Activated CD4-positive, alpha-beta T cell treated with anti-CD3 and anti-CD28 coated beads, Interleukin-2, amount 50 U/mL, for 48 hours (primary cell): Measurements from ENCODE around the gene PCDH1.

Source experiments
- DNase-seq, 2 experiments: peaks; one replicate each; pipeline ENCODE4 v3.0.0-alpha.2; 2020

The PCDH1 gene

DNA sequence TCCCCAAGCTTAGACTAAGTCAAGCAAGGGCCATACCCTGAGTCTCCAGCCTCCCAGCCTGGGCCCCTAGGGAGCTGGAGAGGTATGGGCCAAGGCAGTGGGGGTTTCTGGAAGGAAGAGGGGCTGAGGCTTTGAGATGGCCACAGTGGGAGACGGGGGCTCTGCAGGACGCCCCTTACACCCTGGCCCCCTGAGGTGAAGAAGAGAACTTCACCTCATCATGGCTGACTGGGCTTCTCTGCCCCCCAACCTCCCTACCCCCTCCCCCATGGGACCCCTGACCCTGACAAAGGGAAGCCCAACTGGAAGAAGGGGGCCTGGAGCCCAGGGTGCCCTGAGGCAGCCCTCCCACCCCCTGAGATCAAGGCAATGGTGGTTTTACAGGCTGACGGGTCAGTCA lies 25.8 kb downstream of the PCDH1 start:
- DNase-seq: no peak

DNA sequence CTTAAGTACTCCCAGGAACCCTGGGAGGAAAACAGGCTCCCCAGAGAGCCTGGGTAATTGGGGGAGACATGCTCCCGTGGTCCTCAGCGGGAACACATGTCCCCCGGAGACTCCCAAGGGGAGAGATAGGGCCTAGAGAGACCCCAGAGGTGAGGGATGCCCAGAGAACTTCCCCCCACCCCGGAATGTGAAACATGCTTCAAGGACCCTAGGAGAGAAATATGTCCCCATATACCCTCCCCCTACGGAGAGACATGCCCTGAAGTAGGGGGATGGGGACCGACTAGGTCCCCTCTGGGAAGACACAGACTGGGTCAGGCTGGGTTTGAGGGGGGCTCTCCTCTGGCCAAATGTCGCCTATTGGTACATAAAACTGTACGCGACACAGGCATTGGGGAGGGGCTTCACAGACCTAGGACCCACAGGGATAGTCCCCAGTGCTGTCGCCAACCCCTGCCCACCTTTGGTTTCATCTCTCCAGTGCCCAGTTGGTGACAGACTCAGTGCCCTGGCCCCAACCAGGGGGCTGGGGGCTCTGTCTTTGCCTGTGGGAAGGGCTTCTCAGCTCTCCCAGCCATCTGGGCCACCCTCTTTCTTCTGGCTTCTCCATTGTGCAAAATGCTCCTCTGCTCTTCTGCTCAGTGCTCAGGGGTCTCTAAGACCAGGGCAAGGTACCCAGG lies 26.9 kb downstream of the PCDH1 start:
- DNase-seq: no peak

DNA sequence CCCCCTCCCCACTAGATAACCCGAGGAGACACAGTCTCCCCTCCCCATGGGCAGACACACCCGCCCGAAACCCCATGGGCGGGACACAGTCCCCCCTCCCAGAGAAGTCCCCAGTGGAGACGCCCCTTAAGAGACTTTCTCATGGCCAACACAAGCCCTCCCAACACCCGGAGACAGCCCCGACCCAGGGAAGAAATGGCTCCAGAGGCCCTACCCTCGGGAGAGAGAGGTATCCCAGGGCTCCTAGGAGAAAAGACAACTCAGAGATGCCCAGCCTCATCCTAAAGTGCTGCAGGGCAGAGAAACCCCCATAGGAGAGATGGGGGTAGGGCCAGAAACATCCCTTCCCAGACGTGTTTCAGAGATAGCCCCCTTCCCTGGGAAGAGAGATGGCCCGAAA lies 27.4 kb downstream of the PCDH1 start:
- DNase-seq: no peak

DNA sequence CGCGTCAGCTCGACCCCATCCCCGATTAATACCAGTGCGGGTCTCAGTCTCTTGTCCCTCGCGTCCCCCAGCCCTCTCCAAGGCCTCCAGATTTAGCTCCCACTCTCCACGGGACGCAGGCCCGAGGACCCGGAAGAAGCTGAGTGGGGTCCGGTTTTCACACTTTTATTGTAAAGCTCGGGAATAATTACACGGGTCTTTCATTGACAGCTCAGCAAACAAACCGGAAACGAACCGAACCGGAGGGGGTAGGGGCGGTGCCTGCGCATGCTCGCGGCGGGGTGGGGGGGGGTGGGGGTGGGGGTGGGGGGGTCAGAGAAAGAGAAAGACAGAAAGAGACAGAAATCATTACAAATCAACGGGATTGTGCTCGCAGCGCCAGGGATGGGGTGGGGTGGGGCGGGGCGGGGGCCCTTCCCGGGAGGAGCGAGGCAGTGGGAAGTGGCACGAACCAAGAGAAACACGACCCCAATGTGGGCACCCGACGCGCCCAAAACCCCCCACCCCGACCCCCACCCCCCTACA lies 27.9 kb downstream of the PCDH1 start:
- peak in 1 of 2 experiments; percentile 41 for DNase-seq

DNA sequence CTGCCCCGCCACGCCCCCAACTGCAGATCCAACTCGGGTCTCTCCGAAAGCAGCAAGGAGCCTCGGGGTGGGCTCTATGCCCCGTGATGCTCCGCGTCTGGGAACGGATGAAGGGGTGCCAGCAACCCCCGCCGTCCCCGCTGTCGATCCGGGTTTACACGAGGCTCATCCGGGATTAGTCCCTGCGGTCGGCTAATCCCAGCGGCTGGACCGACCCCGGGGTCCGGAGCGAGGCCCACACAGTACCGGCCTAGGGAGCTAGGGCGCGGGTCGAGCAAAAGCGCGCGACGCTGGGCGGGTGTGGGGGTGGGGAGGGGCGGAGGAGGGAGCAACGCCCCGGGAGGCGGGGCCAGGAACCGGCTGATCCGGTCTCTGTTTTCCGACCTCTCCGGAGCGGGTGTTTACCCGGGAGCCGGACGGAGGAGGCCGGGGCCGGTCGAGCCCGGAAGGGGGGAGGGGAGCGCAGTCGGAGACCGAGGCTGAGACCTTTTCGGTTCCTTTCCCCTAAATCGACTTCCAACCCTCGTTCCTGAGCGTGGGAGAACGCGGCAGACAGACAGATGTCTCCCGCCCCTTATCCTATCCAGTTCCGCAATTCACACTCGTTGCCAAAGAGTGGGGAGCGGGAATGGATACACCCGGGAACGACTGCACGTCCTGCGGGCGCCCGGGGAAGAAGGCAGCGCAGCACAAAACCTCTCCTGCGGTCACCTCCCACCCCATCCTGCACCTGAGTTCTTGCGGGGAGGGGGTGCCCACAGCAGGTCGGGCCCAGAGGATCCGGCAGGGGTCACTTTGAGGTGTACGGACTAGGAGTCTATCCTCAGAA lies 28.6 kb downstream of the PCDH1 start:
- DNase-seq: peak; percentile 80 to 82

DNA sequence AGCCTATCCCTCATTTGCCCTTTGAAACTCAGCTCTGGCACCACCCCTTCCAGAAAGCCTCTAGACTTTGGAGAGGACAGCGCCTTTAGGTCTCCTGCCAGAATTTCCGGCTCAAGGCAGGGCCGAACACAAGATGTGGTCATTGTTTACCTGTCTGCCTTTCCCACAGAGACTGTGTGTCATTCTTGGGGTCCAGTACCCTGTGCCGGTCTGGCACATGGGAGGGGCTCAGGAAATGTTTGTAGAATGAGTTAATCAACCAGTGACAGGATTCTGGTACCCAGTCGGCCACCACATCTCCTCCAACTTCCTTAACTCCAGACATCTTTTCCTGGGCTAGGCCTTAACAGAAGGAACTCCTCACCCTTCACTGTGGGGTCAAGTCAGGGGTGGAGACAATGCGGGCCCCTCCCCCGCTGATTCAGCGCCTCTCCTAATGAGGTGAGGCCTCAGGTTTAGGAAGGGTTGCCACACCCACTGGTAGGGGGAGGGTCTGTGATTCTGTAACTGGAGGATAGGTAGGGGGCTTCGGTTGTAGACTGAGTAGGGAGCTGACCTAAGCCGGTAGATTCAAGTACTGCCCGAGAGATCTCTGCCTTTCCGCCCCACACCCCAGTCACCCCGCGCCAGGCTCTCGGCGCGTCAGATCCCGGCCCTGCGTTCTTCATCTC lies 29.3 kb downstream of the PCDH1 start:
- DNase-seq: peak; percentile 61 to 71

DNA sequence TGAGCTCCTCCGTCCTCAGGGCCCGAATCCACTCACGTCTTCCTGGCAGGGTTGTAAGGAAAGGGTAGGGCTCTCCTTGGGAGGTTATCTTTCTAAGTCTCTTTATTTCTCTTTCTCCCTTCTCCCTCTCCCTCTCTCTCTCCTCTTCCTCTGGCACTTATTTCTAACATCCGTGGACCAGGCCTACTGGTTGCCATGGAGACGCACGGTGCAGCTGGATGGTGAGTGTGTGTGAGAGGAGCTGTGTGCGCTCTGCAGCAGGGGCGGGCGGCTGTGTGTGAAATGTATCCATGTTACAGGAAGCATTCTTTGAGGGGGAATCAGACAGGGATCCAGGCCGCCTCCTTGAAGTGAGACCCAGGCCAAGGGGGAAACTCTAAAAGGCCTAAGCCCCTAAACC lies 32.2 kb downstream of the PCDH1 start:
- DNase-seq: no peak

- DNase-seq: peak in 1 of 2 experiments; percentile 10
Measured at GRCh38 chr5:141845371-141845851, 32.8 kb downstream of the PCDH1 start.

DNA sequence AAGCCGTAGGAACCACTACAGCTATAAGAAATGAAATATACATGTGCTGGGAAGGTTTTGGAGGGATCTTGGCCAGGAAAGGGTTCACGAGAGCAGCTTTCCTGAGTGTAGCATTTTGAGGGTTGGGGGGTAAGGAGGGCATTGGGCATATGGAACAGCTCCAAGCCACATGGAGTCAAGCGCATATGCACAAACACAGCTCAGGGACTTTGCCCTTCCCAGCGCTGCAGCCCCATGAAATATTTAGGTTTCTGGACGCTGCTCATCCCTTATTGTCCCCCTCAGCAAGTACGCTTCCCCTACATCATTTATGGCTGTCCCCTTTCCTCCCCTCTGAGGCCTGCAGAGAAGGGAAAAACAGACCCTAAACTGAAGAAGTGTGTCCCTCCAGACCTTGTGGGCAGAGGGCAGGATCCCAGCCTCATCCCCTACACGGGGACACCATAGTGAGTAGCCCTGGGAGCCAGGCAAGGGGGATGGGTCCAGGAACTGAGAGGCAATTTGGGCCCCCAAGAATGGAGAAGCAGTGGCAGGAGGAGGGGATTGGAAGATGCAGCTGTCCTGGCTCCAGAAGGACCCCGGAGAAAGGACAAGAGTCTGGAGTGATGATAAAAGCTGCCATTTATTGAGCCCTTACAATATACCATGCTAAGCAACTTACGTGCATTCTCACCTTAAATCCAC lies 33.7 kb downstream of the PCDH1 start:
- DNase-seq: no peak

DNA sequence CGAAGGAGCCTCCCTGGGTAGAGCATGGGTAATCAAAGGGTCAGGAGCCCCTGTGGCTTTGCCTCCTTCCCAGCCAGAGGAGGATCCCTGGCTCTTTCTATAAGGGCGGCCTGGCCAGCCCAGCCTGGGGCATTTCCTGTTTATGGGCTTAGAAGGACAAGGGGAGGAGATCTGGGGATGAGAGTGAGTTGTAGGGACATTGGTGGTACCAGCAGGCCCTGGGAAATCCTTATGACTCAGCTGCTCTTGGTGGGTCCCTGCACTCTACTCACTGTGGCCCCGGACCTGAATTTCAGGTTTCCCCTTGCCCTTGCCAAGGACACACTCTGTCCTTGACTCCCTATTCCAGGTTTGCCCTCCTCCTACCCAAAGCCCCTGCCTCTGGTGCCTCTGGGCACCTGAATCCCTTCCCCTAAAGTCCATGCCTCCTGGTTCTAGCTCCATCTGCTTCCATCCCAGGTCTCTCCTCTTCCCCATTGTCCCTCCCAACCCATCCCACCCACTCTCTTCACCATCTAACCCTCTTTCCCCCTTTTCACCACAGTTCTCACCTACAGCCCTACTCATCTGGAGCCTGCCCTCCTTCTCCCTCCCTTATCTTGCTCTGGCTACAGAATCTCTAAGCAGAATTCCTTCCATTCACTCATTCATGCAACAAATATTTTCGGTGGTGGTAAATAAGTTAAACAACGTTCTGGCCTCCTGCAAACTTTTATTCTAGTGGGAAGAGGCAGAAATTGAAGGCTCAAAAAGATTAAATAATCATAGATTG lies 34.9 kb downstream of the PCDH1 start:
- no peak for DNase-seq

GRCh38 chr5:141841378-141842180 lies 36.6 kb downstream of the PCDH1 start:
- DNase-seq: no peak

GRCh38 chr5:141840826-141841360 lies 37.3 kb downstream of the PCDH1 start:
- DNase-seq: no peak

GRCh38 chr5:141840280-141840812 lies 37.9 kb downstream of the PCDH1 start:
- no peak for DNase-seq

DNA sequence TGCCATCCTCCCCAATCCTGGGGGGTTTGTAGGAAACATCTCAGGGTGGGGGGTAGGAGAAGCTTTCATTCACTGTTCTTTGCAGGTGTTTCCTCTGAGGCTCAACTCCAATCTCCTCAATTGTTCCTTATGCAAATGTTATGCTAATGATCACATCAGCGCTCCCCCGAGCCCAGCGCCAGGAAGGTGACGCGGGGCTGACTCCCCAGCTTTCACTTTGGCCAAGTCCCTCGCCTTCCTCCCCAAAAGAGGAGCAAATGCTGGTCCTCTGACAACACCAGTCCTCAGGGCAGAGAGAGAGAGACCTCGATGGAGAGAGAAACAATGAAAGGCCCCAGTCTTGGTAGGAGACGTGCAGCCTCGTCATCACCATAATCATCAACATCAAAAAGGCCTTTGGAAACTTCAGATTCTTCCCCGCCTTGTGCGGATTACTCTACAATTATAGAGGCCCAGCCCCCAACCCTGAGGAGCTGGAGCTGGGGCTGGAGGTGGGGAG lies 39.1 kb downstream of the PCDH1 start:
- DNase-seq: no peak

DNA sequence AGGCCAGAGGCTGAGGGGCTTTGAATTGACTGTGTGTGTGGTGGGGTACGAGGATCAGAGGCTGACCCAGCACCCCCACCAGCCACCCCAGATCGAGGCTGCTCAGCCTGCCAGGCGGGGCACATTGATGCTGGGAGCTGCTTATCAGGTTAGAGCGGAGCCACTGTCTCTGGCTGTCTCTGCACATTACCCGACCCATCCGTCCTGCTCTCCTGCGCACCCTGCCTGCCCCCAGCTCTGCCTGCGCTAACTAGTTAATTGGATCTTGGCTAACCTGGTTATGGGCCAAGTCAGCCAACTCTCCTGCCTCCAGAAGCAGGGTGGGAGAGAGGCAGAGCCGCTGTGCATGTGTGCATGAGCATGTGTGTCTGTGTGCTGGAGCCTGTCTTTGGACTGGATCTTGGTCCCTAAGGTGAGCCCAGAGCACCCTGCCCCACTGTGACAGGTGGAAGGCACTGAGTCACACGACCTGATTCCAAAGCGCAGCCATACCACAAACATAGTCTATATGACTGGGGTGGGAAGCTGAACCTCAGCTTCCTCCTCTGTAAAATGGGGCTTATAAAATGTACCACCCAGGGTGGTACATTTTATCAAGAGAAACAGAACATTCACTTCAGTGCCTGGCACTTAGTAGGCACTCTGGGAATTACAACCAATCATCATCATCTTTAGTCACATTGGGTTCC lies 39.7 kb downstream of the PCDH1 start:
- DNase-seq: no peak

- DNase-seq: no peak
Measured at GRCh38 chr5:141835928-141836670, 42.1 kb downstream of the PCDH1 start.

GRCh38 chr5:141834331-141834730 lies 43.9 kb downstream of the PCDH1 start:
- DNase-seq: no peak

GRCh38 chr5:141832131-141832530 lies 46.1 kb downstream of the PCDH1 start:
- no peak for DNase-seq

GRCh38 chr5:141828162-141828561 lies 50.0 kb downstream of the PCDH1 start:
- no peak for DNase-seq
